GM18511 (cell line): ENCODE data around the gene C1QTNF5.

Source experiments
- ATAC-seq: cut with Tn5 transposase; IDR thresholded peaks from one replicate; pipeline ENCODE4 v1.9.1; 2021; ENCODE audit warnings: mild to moderate bottlenecking, moderate library complexity; ENCODE audit not compliant: unreplicated experiment

The C1QTNF5 gene

GRCh38 chr11:119297938-119298337 lies 42.7 kb downstream of the C1QTNF5 start:
- no peak for ATAC-seq

GRCh38 chr11:119295178-119295577 lies 45.5 kb downstream of the C1QTNF5 start:
- no peak for ATAC-seq

GRCh38 chr11:119293461-119293860 lies 47.2 kb downstream of the C1QTNF5 start:
- ATAC-seq, result no peak

- no peak for ATAC-seq
Measured at GRCh38 chr11:119290894-119291497, 49.7 kb downstream of the C1QTNF5 start.
